Measurements from ENCODE around the gene NUDT14. TPM values are rescaled to one million over a fixed set of nuclear protein-coding genes. Genes with fewer than 3 reads are reported as not detected.

NUDT14 gene
- total RNA-seq, 1 donor from 2014 or later: 33.2 TPM

GRCh38 chr14:105136401-105137322 lies 44.5 kb downstream of the NUDT14 start:
- no peak for DNase-seq (ENCODE audit: low read depth)

DNA sequence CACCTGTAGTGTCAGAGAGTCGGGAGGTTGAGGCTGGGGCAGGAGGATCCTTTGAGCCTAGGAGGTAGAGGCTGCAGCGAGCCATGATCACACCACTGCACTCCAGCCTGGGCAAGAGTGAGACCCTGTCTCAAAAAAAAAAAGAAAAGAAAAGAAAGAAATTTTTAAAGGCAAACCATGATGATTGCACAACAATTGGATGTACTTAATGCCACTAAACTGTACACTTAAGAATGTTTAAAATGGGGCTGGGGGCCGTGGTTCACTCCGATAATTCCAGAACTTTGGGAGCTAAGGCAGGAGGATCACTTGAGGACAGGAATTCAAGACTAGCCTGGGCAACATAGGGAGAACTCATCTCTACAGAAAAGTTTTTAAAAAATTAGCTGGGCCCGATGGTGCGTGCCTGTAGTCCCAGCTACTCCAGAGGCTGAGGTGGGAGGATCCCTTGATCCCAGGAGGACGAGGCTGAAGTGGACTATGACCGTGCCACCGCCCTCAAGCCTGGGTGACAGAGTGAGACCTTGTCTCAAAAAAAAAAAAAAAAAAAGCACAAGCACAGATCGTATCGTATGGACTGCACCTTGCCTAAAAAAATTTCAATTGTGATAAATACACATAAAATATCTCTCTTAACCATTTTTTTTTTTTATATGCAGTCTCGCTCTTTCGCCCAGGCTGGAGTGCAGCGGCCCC lies 45.3 kb downstream of the NUDT14 start:
- no peak for DNase-seq (ENCODE audit: low read depth)

- no peak for DNase-seq (ENCODE audit: low read depth)
These were observed 48.0 kb downstream of the NUDT14 start for GRCh38 chr14:105132921-105133654.

DNA sequence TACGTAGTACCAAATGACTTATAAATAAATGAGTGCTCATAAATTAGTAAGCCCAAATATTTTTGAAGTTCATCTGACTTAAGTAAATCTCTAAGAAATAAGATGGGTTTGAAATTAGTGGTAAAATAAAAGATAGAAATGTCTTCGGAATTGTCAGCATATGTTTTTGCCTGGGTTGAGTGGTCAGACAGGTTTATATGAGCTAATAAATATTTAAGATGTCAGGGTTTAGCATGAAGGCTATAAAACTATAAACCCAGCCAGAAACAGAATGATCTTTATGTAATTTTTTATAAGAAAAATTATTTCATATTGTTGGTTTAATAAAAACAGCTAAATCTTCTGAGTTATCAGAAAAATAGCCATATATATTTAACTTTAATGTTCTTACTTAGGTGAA lies 49.9 kb downstream of the NUDT14 start:
- DNase-seq (ENCODE audit: low read depth): peak; percentile 15

DNA sequence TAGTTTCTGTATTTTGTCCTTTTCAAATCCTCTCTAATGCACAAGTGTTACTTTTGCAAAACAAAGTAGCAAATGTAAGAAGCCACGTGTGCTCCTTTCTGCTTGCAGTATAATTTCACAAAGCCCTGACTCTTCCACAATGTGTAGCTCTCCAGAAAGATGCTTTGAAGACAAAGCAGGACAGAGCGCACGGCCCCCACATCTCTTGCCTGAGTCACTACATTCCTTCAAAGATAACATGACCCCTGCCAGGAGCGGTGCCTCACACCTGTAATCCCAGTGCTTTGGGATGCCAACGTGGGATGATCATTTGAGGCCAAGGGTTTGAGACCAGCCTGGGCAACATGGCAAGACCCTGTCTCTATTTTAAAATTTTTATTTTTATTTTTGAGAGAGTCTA lies 53.1 kb downstream of the NUDT14 start:
- no peak for DNase-seq (ENCODE audit: low read depth)

- no peak for DNase-seq (ENCODE audit: low read depth)
These were observed 54.2 kb downstream of the NUDT14 start for GRCh38 chr14:105126981-105127329.

GRCh38 chr14:105126126-105126980 lies 54.8 kb downstream of the NUDT14 start:
- DNase-seq (ENCODE audit: low read depth): no peak

- no peak for DNase-seq (ENCODE audit: low read depth)
These were observed 56.3 kb downstream of the NUDT14 start for GRCh38 chr14:105124823-105125222.

GRCh38 chr14:105123981-105124765 lies 56.9 kb downstream of the NUDT14 start:
- no peak for DNase-seq (ENCODE audit: low read depth)

DNA sequence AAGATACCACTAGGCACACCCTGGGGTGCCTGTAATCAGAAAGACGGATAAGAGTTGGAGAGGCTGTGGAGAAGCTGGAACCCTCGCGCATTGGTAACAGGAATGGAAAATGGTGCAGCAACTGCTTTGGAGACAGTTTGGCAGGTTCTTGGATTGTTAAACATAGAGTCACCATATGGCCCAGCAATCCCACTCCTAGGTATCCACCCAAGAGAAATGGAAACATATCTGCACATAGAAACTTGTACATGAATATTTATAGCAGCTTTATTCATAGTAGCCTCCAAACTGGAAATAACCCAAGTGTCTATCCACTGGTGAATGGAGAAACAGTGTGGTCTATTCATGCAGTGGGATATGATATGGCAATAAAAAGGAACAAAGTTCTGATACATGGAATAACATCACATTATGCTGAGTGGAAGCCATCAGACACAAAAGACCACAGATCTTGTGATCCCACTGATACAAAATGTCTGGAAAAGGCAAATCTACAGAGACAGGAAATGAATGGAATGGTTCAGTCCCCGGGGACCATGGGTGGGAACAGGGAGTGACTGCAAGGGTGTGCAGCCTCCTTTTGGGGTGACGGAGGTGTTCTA lies 57.9 kb downstream of the NUDT14 start:
- DNase-seq (ENCODE audit: low read depth): no peak

Small RNAs within 50 kb of the gene (microRNA-seq; reads per million reads assigned to microRNA genes)
- gene MIR6765: not detected

Other genes starting within 250 kb of the NUDT14 start
- 150 and 229 TPM in 2 replicates for gene AHNAK2, start 202.9 kb downstream of the NUDT14 start, total RNA-seq
- 10.6 and 13.2 TPM in 2 replicates for gene CLBA1, start 195.5 kb downstream of the NUDT14 start, total RNA-seq
- gene CDCA4, start 160.2 kb downstream of the NUDT14 start, total RNA-seq: 12.9 and 15.9 TPM in 2 replicates
- not detected in 2 replicates for gene GPR132, start 115.9 kb downstream of the NUDT14 start, total RNA-seq
- gene JAG2, start 12.5 kb downstream of the NUDT14 start, total RNA-seq: 32.5 and 42.7 TPM in 2 replicates
- gene BTBD6, start 67.2 kb upstream of the NUDT14 start, total RNA-seq: 117 and 167 TPM in 2 replicates
- gene BRF1, start 119.7 kb upstream of the NUDT14 start, total RNA-seq: 80.5 and 147 TPM in 2 replicates
- gene PACS2, start 133.4 kb upstream of the NUDT14 start, total RNA-seq: 240 and 302 TPM in 2 replicates
- 0.10 and 0.32 TPM in 2 replicates for gene TEX22, start 217.2 kb upstream of the NUDT14 start, total RNA-seq
- 44.0 and 50.9 TPM in 2 replicates for gene MTA1, start 238.5 kb upstream of the NUDT14 start, total RNA-seq

All from myocyte (in vitro differentiated cells).